Sigmoid colon (tissue), 4 donors: Measurements from ENCODE around the gene MRPL4.
"Not testable (repeated sequence)": the region's sequence is repeated elsewhere in the genome, so short reads cannot be mapped to it uniquely, and the experiment has no call there.

Source experiments
- CTCF ChIP-seq, 4 experiments: fragments of 450-650 bp in 3 of 4; fragments of 200-600 bp in 1 of 4; IDR thresholded peaks; one replicate each; pipeline ENCODE4 v1.5.1; 2016 to 2019; ENCODE audit warnings: antibody characterized with exemption in 4 of 4, mild to moderate bottlenecking in 3 of 4, moderate library complexity in 2 of 4
- POLR2A ChIP-seq, 2 donors: fragments of 450-650 bp; IDR thresholded peaks; one replicate each; pipeline ENCODE4 v1.6.1; 2016; ENCODE audit warnings: antibody characterized with exemption in 2 of 2, mild to moderate bottlenecking in 2 of 2, moderate library complexity in 2 of 2
- POLR2AphosphoS5 ChIP-seq, 4 donors: sonication (generic); formaldehyde crosslinking; IDR thresholded peaks; one replicate each; pipeline ENCODE4 v1.6.1; 2017; ENCODE audit warnings: antibody characterized with exemption in 4 of 4

GRCh38 chr19:10241826-10242449 lies 10.1 kb upstream of the MRPL4 start:
- not testable (repeated sequence) for TF ChIP-seq CTCF, POLR2AphosphoS5, POLR2A (IDR thresholded peaks at IDR 0.05)
